ENCODE results near the gene SVOPL. TPM values are rescaled to one million over a fixed set of nuclear protein-coding genes. Genes with fewer than 3 reads are reported as not detected.
A peak's percentile ranks its signal among the peaks of the same experiment; 100 is the strongest.

The SVOPL gene
- total and polyA plus RNA-seq, 4 donors, result 0.33 TPM; not detected in 3

DNA sequence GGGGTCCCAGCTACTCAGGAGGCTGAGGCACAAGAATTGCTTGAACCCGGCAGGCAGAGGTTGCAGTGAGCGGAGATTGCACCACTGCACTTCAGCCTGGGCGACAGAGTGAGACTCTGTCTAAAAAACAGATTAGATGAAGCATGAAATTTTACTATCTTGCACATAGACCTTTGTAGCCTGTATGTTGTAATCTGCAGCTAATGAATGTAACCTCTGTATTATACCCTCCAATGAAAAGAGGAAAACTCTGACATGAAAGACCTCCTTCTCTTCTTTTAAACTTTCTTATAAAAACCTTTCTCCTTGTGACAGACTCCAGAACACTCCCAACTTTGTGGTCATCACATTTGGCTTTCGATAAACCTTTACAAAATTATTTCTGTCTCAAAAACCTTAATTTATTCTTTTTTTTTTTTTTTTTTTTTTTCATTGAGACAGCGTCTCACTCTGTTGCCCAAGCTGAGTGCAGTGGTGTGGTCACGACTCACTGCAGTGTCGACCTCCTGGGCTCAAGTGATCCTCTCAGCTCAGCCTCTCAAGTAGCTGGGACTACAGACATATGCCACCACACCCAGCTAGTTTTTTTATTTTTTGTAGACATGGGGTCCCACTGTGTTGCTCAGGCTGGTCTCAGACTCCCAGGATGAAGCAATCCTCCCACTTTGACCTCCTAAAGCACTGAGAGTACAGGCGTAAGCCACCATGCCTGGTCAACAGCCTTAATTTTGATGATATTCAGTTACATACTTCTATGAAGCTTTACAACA lies 97.4 kb downstream of the SVOPL start:
- WGBS, result 55% methylated on average over 8 of the region's 8 CpGs
- Histone ChIP-seq H3K4me3 (ENCODE audit: low read depth in 1 of 3, low read length in 3 of 3) (no peak overlapping the region), H3K9me3 (ENCODE audit: control insufficient read depth in 4 of 4, low read length in 3 of 4) (peaks cover 0 to 4% (median 0%) of the 10 kb centered on the region in 4 donors), H3K27me3 (ENCODE audit: control insufficient read depth in 4 of 4, insufficient read depth in 4 of 4, low read length in 3 of 4) (no peaks in the 10 kb centered on the region), H3K27ac (ENCODE audit: low read depth in 1 of 2, low read length in 2 of 2) (no peak overlapping the region), H3K9ac (ENCODE audit: low read depth in 1 of 2, low read length in 2 of 2) (no peak overlapping the region), H3K36me3 (ENCODE audit: control insufficient read depth in 4 of 4, insufficient read depth in 3 of 4, low read depth in 1 of 4, low read length in 3 of 4) (no peaks in the 10 kb centered on the region), H3K4me1 (ENCODE audit: control insufficient read depth in 4 of 4, insufficient read depth in 4 of 4, low read length in 3 of 4) (peaks cover 0 to 19% (median 2%) of the 10 kb centered on the region in 4 donors)
- TF ChIP-seq FOXA2 (IDR thresholded peaks at IDR 0.05) (no peak), RXRA (IDR thresholded peaks at IDR 0.05) (peak; percentile 53 to 65), GABPA (IDR thresholded peaks at IDR 0.05 in 1 of 2, conservative IDR thresholded peaks at IDR 0.05 in 1 of 2) (no peak), JUND (IDR thresholded peaks at IDR 0.05) (peak in 1 of 2 donors; percentile 42), RAD21 (IDR thresholded peaks at IDR 0.05) (peak in 1 of 2 donors; percentile 27), HNF4G (IDR thresholded peaks at IDR 0.05) (peak; percentile 54), EGR1 (IDR thresholded peaks at IDR 0.05; ENCODE audit: low read depth in 2 of 2) (no peak), YY1 (IDR thresholded peaks at IDR 0.05) (no peak), NR2F2 (IDR thresholded peaks at IDR 0.05) (no peak), FOXA1 (IDR thresholded peaks at IDR 0.05) (no peak), TAF1 (conservative IDR thresholded peaks at IDR 0.05) (no peak), HNF4A (conservative IDR thresholded peaks at IDR 0.05) (peak; percentile 79 to 83), SP1 (IDR thresholded peaks at IDR 0.05) (no peak)
- TF ChIP-seq, protein P1, sequence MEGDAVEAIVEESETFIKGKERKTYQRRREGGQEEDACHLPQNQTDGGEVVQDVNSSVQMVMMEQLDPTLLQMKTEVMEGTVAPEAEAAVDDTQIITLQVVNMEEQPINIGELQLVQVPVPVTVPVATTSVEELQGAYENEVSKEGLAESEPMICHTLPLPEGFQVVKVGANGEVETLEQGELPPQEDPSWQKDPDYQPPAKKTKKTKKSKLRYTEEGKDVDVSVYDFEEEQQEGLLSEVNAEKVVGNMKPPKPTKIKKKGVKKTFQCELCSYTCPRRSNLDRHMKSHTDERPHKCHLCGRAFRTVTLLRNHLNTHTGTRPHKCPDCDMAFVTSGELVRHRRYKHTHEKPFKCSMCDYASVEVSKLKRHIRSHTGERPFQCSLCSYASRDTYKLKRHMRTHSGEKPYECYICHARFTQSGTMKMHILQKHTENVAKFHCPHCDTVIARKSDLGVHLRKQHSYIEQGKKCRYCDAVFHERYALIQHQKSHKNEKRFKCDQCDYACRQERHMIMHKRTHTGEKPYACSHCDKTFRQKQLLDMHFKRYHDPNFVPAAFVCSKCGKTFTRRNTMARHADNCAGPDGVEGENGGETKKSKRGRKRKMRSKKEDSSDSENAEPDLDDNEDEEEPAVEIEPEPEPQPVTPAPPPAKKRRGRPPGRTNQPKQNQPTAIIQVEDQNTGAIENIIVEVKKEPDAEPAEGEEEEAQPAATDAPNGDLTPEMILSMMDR (IDR thresholded peaks at IDR 0.05; ENCODE audit: low read depth, low read length, missing input control), result no peak
- TF ChIP-seq, protein P2, sequence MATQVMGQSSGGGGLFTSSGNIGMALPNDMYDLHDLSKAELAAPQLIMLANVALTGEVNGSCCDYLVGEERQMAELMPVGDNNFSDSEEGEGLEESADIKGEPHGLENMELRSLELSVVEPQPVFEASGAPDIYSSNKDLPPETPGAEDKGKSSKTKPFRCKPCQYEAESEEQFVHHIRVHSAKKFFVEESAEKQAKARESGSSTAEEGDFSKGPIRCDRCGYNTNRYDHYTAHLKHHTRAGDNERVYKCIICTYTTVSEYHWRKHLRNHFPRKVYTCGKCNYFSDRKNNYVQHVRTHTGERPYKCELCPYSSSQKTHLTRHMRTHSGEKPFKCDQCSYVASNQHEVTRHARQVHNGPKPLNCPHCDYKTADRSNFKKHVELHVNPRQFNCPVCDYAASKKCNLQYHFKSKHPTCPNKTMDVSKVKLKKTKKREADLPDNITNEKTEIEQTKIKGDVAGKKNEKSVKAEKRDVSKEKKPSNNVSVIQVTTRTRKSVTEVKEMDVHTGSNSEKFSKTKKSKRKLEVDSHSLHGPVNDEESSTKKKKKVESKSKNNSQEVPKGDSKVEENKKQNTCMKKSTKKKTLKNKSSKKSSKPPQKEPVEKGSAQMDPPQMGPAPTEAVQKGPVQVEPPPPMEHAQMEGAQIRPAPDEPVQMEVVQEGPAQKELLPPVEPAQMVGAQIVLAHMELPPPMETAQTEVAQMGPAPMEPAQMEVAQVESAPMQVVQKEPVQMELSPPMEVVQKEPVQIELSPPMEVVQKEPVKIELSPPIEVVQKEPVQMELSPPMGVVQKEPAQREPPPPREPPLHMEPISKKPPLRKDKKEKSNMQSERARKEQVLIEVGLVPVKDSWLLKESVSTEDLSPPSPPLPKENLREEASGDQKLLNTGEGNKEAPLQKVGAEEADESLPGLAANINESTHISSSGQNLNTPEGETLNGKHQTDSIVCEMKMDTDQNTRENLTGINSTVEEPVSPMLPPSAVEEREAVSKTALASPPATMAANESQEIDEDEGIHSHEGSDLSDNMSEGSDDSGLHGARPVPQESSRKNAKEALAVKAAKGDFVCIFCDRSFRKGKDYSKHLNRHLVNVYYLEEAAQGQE (IDR thresholded peaks at IDR 0.05), result no peak
- TF ChIP-seq, protein P3, sequence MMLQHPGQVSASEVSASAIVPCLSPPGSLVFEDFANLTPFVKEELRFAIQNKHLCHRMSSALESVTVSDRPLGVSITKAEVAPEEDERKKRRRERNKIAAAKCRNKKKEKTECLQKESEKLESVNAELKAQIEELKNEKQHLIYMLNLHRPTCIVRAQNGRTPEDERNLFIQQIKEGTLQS (IDR thresholded peaks at IDR 0.05), result peak; percentile 25
- TF ChIP-seq, protein P4, sequence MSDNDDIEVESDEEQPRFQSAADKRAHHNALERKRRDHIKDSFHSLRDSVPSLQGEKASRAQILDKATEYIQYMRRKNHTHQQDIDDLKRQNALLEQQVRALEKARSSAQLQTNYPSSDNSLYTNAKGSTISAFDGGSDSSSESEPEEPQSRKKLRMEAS (IDR thresholded peaks at IDR 0.05), result no peak
- TF ChIP-seq, protein P5, sequence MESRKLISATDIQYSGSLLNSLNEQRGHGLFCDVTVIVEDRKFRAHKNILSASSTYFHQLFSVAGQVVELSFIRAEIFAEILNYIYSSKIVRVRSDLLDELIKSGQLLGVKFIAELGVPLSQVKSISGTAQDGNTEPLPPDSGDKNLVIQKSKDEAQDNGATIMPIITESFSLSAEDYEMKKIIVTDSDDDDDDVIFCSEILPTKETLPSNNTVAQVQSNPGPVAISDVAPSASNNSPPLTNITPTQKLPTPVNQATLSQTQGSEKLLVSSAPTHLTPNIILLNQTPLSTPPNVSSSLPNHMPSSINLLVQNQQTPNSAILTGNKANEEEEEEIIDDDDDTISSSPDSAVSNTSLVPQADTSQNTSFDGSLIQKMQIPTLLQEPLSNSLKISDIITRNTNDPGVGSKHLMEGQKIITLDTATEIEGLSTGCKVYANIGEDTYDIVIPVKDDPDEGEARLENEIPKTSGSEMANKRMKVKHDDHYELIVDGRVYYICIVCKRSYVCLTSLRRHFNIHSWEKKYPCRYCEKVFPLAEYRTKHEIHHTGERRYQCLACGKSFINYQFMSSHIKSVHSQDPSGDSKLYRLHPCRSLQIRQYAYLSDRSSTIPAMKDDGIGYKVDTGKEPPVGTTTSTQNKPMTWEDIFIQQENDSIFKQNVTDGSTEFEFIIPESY (IDR thresholded peaks at IDR 0.05), result no peak
- DNase-seq (ENCODE audit: low spot score), result no peak

All from liver (tissue), 9 donors.